Measurements from ENCODE around the gene NID1.
"Not testable (repeated sequence)": the region's sequence is repeated elsewhere in the genome, so short reads cannot be mapped to it uniquely, and the experiment has no call there.

Gene NID1

GRCh38 chr1:235933766-235934116 lies 131.1 kb downstream of the NID1 start:
- DNase-seq (ENCODE audit: low read depth), result no peak
- no peak overlapping the region for H3K4me3 ChIP-seq (replicated peaks; ENCODE audit: low read depth, low read length)
- no peak for TF ChIP-seq CTCF (IDR thresholded peaks at IDR 0.05; ENCODE audit: low read length, missing control alignments)

GRCh38 chr1:235933017-235933765 lies 131.7 kb downstream of the NID1 start:
- no peak overlapping the region for H3K4me3 ChIP-seq (replicated peaks; ENCODE audit: low read depth, low read length)
- no peak for TF ChIP-seq CTCF (IDR thresholded peaks at IDR 0.05; ENCODE audit: low read length, missing control alignments)
- no peak for DNase-seq (ENCODE audit: low read depth)

- no peak overlapping the region for H3K4me3 ChIP-seq (replicated peaks; ENCODE audit: low read depth, low read length)
- no peak for TF ChIP-seq CTCF (IDR thresholded peaks at IDR 0.05; ENCODE audit: low read length, missing control alignments)
- no peak for DNase-seq (ENCODE audit: low read depth)
These were observed 132.8 kb downstream of the NID1 start for GRCh38 chr1:235932090-235932510.

GRCh38 chr1:235931171-235931738 lies 133.6 kb downstream of the NID1 start:
- no peak for DNase-seq (ENCODE audit: low read depth)
- no peak overlapping the region for H3K4me3 ChIP-seq (replicated peaks; ENCODE audit: low read depth, low read length)
- TF ChIP-seq CTCF (IDR thresholded peaks at IDR 0.05; ENCODE audit: low read length, missing control alignments), result no peak

GRCh38 chr1:235930543-235930942 lies 134.3 kb downstream of the NID1 start:
- TF ChIP-seq CTCF (IDR thresholded peaks at IDR 0.05; ENCODE audit: low read length, missing control alignments), result no peak
- no peak for DNase-seq (ENCODE audit: low read depth)
- no peak overlapping the region for H3K4me3 ChIP-seq (replicated peaks; ENCODE audit: low read depth, low read length)

GRCh38 chr1:235929216-235929615 lies 135.7 kb downstream of the NID1 start:
- TF ChIP-seq CTCF (IDR thresholded peaks at IDR 0.05; ENCODE audit: low read length, missing control alignments), result no peak
- DNase-seq (ENCODE audit: low read depth), result no peak
- no peak overlapping the region for H3K4me3 ChIP-seq (replicated peaks; ENCODE audit: low read depth, low read length)

- DNase-seq (ENCODE audit: low read depth), result no peak
- TF ChIP-seq CTCF (IDR thresholded peaks at IDR 0.05; ENCODE audit: low read length, missing control alignments), result no peak
- no peak overlapping the region for H3K4me3 ChIP-seq (replicated peaks; ENCODE audit: low read depth, low read length)
These were observed 136.7 kb downstream of the NID1 start for GRCh38 chr1:235928197-235928596.

- DNase-seq (ENCODE audit: low read depth); H3K4me3 ChIP-seq (replicated peaks; ENCODE audit: low read depth, low read length): not testable (repeated sequence)
These were observed 137.3 kb downstream of the NID1 start for GRCh38 chr1:235927551-235927950.

All from fibroblast of pulmonary artery (primary cell).